NB4 (cell line): ENCODE data around the gene GRAMD2A.

Source experiments
- POLR2A ChIP-seq: IDR thresholded peaks from 2 replicates; pipeline ENCODE4 v1.6.1; 2011; ENCODE audit warnings: mild to moderate bottlenecking; ENCODE audit not compliant: insufficient read length; ENCODE audit errors: extremely low read depth
- TF ChIP-seq, protein P1 (sequence below): IDR thresholded peaks from one replicate; pipeline ENCODE4 v1.5.1; 2012; ENCODE audit warnings: low read depth, low read length

DNA sequence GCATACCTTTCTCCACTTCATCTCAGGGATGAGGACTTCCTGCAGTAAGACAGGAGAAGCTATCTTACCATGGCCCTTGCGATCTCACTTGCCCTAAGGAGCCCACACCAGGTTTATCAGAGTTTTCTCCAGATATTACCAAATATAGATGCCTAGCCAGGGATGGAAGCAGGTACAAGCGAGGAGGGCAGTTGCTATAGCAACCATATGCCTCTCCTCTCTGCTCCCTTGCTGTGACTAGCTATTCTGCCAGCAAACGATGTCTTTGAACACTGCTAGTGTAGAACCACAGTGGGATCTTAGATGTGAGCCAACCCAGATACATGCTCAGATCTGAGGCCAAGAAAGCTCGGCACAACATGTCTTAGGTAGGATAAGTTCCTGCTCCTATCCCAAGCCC lies 33.9 kb downstream of the GRAMD2A start:
- TF ChIP-seq, protein P1, sequence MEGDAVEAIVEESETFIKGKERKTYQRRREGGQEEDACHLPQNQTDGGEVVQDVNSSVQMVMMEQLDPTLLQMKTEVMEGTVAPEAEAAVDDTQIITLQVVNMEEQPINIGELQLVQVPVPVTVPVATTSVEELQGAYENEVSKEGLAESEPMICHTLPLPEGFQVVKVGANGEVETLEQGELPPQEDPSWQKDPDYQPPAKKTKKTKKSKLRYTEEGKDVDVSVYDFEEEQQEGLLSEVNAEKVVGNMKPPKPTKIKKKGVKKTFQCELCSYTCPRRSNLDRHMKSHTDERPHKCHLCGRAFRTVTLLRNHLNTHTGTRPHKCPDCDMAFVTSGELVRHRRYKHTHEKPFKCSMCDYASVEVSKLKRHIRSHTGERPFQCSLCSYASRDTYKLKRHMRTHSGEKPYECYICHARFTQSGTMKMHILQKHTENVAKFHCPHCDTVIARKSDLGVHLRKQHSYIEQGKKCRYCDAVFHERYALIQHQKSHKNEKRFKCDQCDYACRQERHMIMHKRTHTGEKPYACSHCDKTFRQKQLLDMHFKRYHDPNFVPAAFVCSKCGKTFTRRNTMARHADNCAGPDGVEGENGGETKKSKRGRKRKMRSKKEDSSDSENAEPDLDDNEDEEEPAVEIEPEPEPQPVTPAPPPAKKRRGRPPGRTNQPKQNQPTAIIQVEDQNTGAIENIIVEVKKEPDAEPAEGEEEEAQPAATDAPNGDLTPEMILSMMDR = no peak
- no peak for TF ChIP-seq POLR2A
